HFF-Myc (cell line): ENCODE data around the gene RCBTB1.
"Not testable (repeated sequence)": the region's sequence is repeated elsewhere in the genome, so short reads cannot be mapped to it uniquely, and the experiment has no call there.

Source experiments
- DNase-seq: peaks from one replicate; pipeline ENCODE4 v3.0.0-alpha.2; 2011; ENCODE audit warnings: low read depth; ENCODE audit errors: extremely low read depth
- H3K4me3 ChIP-seq: replicated peaks from 2 replicates; pipeline ENCODE4 v1.5.1; 2011; ENCODE audit warnings: low read depth, mild to moderate bottlenecking, control low read depth, low read length
- CTCF ChIP-seq: IDR thresholded peaks from 2 replicates; pipeline ENCODE4 v1.5.1; 2012; ENCODE audit warnings: mild to moderate bottlenecking, low read depth, low read length, control low read depth; ENCODE audit errors: missing control alignments

The RCBTB1 gene

GRCh38 chr13:49569993-49570689 is 15.2 kb downstream of the RCBTB1 start:
- no peak for TF ChIP-seq CTCF
- no peak overlapping the region for H3K4me3 ChIP-seq
- DNase-seq = no peak

GRCh38 chr13:49567491-49567890 is 17.9 kb downstream of the RCBTB1 start:
- no peak for DNase-seq
- H3K4me3 ChIP-seq = no peak overlapping the region
- no peak for TF ChIP-seq CTCF

DNA sequence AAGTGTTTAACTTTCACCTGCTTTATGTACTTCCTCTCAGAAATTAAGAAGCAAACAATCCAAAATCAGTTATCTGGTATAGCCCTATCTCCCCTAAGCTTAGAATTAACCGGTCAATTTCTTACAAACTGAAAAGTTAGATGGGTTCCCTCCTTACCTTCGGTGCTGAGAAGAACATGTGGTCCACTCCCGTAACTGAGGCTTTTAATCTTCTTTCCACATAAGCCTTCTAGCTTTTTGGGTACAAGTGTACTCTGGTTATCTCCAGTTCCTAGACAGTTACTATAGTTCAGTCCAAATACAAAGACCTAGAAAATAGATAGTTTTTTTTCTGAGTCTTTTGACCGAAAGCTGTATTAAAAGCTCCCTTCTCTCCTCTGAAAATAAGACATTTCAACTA is 18.9 kb downstream of the RCBTB1 start:
- H3K4me3 ChIP-seq = no peak overlapping the region
- DNase-seq = no peak
- TF ChIP-seq CTCF = no peak

DNA sequence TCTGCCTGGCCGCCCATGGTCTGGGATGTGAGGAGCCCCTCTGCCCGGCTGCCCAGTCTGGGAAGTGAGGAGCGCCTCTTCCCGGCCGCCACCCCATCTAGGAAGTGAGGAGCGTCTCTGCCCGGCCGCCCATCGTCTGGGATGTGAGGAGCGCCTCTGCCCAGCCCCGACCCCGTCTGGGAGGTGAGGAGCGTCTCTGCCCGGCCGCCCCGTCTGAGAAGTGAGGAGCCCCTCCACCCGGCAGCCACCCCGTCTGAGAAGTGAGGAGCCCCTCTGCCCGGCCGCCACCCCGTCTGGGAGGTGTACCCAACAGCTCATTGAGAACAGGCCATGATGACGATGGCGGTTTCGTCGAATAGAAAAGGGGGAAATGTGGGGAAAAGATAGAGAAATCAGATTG is 19.9 kb downstream of the RCBTB1 start:
- not testable (repeated sequence) for DNase-seq, H3K4me3 ChIP-seq

DNA sequence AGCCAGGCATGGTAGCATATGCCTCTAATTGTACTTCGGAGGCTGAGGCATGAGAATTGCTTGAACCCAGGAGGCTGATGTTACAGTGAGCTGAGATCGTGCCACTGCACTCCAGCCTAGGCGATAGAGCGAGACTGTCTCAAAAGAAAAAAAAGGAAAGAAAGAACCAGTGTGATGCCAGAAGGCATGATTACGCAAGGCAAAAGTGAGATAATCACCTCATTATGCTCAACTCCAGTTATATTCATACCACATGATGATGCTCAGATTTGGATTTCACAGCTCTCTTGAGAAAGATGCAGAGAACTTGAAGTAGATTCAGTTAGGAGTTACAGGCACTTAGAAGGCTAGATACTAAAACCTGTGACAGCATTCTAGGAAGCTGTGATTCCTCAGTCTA is 21.8 kb downstream of the RCBTB1 start:
- no peak overlapping the region for H3K4me3 ChIP-seq
- DNase-seq = no peak
- TF ChIP-seq CTCF = no peak

DNA sequence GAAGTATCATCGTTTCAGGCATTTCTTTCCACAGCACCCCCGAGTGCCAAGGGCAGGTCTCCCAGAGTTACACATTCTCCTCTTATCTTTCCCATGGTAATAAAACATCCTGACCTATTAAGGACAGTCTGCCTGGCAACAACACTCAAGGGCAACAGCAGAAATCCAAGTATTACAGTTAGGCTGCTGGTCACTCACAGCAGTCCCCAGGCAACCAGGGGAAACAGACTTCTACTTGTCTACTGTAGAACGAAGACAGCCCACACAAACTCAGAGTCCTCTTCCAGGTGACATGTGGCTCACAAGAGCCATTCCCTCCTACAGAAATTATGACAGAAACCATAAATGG is 24.3 kb downstream of the RCBTB1 start:
- no peak overlapping the region for H3K4me3 ChIP-seq
- no peak for DNase-seq
- no peak for TF ChIP-seq CTCF

DNA sequence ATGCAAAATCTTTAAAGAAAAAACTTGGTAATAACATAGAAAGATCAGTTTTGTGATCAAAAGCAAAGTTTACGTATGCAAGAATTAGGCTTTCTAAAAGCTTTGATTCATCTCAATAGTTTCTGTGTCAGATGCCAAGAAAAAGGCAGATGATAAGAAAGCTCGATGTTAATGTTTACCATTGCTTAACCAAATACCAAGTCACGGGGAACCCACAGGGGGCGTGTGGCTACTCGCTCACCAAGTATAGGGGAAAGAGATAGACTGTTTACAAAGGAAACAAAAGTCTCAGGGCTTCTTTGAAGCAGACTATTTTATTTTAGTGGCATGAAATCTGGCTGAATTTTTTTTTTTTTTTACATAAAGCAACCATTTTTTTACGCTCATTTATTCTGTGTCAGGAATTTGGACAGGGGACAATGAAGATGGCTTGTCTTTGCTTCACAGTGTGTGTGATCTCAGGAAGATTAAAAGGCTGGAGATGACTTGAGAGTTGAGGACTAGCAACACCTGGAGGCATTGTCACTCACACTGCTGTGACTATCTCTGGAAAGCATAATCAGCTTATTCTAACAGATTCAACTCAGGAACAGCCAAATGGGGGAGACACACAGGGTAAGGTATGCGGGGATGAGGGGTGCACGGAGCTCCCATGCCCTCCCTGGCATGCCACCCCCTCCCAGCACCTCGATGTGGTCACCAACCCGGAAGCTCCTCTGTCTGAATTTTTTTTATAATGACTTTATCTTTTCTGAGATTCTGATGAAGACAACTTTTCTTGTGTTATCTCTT is 24.9 kb downstream of the RCBTB1 start:
- no peak for TF ChIP-seq CTCF
- DNase-seq = no peak
- H3K4me3 ChIP-seq = no peak overlapping the region
